HG02571 (cell line): ENCODE data around the gene VASN.
"Not testable (repeated sequence)": the region's sequence is repeated elsewhere in the genome, so short reads cannot be mapped to it uniquely, and the experiment has no call there.

Source experiments
- ATAC-seq: cut with Tn5 transposase; IDR thresholded peaks from one replicate; pipeline ENCODE4 v1.9.1; 2021; ENCODE audit warnings: mild to moderate bottlenecking, moderate library complexity; ENCODE audit not compliant: unreplicated experiment

The VASN gene

GRCh38 chr16:4336701-4337539 is 34.7 kb upstream of the VASN start:
- ATAC-seq = no peak

DNA sequence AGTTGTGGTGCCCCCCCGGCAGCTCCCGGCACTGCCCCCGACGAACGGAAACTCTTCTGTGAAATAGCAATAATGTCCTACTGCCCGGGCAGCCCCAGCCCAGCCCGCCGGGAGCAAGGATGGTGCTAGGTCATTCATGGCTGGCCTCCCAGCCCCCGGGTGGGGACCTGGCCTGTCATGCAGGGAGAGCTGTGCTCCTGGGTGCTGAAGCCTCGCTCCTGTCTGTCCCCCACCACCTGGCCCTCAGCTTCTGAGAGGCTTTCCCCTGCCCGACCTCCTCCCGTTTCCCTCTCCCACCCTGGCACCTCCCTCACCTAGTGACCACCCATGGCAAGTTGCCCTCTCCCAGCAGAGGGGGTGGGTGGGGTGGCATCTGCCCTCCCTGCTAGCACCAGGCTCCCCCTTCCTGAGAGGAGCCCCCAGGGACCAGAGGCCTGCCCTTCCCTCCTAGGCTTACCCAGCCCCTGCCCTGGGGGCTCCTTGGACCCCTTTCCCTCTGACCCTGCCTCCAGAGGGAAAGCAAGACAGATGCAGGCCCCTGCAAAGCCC is 34.0 kb upstream of the VASN start:
- no peak for ATAC-seq

- no peak for ATAC-seq
Observed at GRCh38 chr16:4338125-4338582, 33.5 kb upstream of the VASN start.

- ATAC-seq = no peak
Observed at GRCh38 chr16:4338712-4339299, 32.8 kb upstream of the VASN start.

- ATAC-seq = no peak
Observed at GRCh38 chr16:4339455-4339854, 32.2 kb upstream of the VASN start.

- no peak for ATAC-seq
Observed at GRCh38 chr16:4339909-4340308, 31.7 kb upstream of the VASN start.

DNA sequence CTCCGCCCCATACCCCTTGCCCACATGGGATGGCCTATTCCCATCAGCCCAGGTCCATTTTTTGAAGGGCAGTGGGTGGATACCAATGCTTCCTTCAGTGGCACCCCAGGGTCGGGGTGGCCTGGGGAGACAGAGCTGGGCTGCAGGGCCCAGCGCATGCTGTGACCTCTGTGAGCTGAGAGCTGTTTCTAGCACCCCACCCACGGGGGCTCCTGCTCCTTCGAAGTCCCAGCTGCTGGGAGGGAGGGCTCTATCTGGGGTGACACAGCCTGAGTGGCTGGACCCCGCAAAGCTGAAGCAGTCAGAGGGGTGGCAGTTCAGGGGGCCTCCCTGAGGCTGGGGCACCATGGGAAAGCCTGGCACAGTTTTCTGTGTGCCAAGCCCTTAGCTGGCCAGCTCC is 31.2 kb upstream of the VASN start:
- ATAC-seq = no peak

DNA sequence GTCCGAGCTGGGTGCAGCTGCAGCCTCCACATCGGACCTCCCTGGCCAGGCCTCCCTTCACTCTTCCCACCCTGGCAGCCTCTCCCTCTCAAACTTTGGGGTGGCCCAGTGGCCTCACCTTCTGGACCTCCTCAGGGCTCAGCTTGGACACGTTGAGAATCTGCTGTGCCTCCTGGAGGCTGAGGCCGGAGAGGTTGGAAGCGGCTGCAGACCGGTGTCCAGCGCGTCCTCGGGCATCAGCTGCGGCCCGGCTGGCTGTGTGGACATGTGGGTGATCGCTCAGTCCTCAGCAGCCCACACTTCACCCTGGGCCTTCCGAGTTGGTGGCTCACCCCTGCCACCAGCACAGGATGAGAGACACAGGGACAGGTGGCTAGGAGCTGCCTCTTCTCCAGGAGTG is 30.4 kb upstream of the VASN start:
- no peak for ATAC-seq

GRCh38 chr16:4342866-4343744 is 28.5 kb upstream of the VASN start:
- no peak for ATAC-seq

DNA sequence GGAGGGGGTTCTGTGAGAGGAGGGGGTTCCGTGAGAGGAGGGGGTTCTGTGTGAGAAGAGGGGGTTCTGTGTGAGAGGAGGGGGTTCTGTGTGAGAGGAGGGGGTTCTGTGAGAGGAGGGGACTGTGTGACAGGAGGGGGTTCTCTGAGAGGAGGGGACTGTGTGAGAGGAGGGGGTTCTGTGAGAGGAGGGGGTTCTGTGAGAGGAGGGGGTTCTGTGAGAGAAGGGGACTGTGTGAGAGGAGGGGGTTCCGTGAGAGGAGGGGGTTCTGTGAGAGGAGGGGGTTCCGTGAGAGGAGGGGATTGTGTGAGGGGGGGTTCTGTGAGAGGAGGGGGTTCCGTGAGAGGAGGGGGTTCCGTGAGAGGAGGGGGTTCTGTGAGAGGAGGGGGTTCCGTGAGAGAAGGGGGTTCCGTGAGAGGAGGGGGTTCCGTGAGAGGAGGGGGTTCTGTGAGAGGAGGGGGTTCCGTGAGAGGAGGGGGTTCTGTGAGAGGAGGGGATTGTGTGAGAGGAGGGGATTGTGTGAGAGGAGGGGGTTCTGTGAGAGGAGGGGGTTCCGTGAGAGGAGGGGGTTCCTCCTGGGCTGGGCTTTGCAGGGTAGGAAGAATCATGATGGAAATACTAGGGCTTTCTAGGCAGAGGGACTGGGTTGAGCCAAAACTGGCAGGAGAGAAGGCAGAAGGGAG is 27.2 kb upstream of the VASN start:
- not testable (repeated sequence) for ATAC-seq

DNA sequence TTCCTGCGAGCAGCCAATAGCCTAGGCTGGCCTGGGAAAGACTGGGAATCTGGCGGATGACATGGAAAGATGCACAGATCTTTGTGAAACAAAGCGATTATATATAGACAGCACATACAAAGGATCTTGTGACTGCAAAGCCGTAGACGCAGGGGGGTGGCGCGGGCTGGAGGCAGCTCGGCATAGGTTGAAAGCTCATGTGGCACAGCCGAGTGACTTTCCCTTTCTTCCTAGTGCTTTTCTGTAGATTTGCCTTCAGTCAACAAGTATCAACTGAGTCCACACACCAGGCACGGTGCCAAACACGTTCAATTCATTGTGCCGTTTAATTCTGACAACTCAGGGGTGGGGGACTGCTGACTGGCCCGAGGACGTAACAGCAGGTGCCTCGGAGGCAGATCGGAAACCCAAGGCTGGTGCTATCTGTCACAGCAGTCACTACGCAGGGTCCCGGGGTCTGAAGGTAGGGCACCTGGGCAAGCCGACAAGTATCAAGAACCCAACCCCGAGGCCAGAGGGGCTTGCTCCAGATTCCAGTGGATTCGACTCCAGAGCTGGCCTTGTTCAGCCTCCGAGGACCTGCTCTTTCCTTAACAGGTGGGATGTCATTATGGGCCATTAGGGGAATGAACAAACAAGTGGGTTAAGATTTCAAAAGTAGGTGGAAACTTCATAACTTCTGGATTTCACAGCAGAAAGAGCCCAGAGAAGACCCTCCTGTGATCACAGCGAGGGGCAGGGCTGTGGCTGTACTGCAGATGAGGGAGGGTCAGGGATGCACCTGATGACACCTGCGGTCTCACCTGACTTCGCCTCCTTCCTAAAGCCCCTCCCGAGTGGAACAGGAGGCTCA is 26.4 kb upstream of the VASN start:
- no peak for ATAC-seq

DNA sequence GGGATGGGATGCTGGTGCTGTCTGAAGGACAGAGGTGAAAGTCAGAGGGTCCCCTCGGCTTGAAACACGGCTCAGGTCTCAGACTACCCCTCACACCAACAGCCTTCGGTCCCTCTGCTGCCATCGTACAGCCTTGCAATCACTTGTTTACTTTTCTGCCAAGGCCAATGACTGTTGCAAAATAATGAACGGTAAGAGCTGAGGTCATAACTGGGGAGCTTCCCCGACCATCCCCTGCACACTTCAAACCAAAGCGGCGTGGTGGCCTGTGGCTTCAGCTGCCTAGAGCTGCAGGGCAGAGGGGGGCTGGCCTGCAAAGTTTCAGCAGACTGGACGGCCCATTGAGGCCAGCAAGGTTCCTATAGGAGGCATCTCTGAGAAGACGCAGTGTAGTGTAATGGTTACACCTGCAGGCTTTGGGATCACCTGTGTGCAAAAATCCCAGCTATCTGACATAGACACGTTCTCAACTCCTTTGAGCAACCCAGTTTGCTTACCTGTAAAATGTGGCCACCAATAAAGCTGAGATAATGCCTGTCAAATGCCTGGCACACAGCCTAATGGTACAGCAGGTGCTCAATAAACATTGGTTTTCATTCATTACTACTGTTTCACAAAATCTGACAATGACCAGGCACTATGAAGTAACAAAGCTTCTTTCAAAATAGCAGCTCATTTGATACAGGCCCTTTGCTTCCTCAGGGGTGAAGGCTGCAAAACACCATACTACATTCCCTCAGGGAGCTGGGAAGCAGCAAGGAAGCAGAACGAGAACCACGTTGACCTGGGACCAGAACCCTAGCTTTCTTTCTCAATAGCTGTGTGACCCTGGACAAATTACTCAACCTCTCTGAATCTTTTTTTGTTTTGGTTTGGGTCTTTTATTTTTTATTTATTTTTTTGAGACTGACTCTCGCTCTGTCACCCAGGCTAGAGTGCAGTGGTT is 25.5 kb upstream of the VASN start:
- no peak for ATAC-seq

DNA sequence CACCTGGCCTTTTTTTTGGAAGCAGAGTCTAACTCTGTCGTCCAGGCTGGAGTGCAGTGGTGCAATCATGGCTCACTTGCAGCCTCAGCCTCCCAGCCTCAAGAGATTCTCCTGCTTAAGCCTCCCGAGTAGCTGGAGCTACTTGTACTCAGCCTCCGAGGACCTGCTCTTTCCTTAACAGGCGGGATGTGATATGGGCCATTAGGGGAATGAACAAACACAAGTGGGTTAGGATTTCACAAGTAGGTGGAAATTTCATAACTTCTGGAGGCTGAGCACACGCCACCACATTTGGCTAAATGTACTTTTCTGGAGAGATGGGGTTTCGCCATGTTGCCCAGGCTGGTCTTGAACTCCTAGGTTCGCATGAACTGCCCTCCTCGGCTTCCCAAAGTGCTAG is 24.6 kb upstream of the VASN start:
- ATAC-seq = no peak

- ATAC-seq = no peak
Observed at GRCh38 chr16:4347765-4348509, 23.7 kb upstream of the VASN start.

GRCh38 chr16:4349332-4349731 is 22.3 kb upstream of the VASN start:
- no peak for ATAC-seq

DNA sequence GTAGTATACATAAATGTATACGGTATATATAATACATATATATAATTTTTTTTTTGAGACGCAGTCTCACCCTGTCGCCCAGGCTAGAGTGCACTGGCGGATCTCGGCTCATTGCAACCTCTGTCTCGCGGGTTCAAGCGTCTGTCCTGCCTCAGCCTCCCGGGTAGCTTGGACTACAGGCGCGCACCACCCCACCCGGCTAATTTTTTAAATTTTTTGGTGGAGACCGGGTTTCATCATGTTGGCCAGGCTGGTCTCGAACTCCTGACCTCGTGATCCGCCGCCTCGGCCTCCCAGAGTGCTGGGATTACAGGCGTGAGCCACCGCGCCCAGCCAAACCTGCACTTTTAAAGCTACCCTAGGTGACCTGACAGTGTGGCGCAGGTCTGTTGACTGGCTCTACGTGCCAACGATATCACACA is 21.3 kb upstream of the VASN start:
- ATAC-seq = peak; percentile 12

- ATAC-seq = peak; percentile 65
Observed at GRCh38 chr16:4350787-4351659, 20.6 kb upstream of the VASN start, which contains the start of gene PAM16. Gene PAM16, minus strand, starts transcription at chr16:4351321. Its CDS starts 87 bp downstream, at chr16:4351234.
